ENCODE measurements around the gene FER1L5. TPM values are rescaled to one million over a fixed set of nuclear protein-coding genes. Genes with fewer than 3 reads are reported as not detected.

Gene FER1L5
- total and polyA plus RNA-seq, 9 of the 15 experiments (the other 6 are each of a cell fraction or from before 2014, with no cell fraction given), result 0.01 TPM; not detected in 6

DNA sequence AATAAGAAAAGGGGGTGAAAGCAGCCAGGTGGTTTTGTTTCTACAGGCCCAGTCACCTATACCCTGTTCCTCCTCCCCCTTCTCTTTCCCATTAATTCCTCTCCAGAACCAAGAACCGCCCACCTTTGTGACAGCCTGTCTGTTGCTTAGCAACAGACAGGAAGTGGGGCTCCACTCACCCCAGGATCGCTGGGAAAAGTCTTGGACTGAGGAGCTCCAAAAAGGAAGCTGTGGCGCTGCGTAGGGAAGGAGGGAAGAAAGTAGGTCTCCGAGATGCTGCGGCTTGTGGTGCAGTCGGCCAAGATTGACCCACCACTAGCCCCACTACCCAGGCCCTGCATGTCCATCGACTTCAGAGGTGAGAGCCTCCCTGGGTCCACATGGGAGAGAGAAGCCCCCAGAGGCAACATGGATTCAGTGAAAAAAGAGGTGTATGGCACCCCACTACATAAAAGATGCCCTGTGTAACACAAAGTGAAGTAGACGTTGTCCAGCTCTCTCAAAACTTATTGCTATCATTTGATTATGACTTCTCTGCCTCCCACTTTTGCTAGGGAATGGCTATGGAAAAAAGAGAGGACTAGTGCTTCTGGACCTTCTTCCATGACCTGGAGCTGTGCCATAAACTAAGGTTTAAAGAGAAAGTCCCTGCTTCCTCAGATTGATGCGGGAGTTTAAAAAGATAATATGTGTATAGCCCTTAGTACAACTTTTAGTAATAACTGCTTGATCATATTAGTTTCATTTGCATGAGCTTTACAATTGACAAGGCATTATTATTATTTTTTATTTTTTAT is at the start of gene FER1L5 (continued):
- TF ChIP-seq JUNB (CRISPR knock-in tag; conservative IDR thresholded peaks at IDR 0.05) (no peak), SRSF1 (IDR thresholded peaks at IDR 0.05; ENCODE audit: low read depth, low read length) (no peak), ZNF668 (CRISPR knock-in tag; IDR thresholded peaks at IDR 0.05) (no peak), SPI1 (IDR thresholded peaks at IDR 0.05; ENCODE audit: borderline replicate concordance, low read depth, low read length) (peak; percentile 31; the same call in 1 of the 2 replicates), PHTF2 (CRISPR knock-in tag; IDR thresholded peaks at IDR 0.05) (no peak), FOXA1 (IDR thresholded peaks at IDR 0.05; ENCODE audit: borderline replicate concordance) (no peak), KLF10 (CRISPR knock-in tag; IDR thresholded peaks at IDR 0.05) (no peak)
- TF ChIP-seq, protein P1, sequence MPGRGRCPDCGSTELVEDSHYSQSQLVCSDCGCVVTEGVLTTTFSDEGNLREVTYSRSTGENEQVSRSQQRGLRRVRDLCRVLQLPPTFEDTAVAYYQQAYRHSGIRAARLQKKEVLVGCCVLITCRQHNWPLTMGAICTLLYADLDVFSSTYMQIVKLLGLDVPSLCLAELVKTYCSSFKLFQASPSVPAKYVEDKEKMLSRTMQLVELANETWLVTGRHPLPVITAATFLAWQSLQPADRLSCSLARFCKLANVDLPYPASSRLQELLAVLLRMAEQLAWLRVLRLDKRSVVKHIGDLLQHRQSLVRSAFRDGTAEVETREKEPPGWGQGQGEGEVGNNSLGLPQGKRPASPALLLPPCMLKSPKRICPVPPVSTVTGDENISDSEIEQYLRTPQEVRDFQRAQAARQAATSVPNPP (IDR thresholded peaks at IDR 0.05; ENCODE audit: borderline replicate concordance, insufficient read depth, insufficient read length), result no peak
- TF ChIP-seq, protein P2, sequence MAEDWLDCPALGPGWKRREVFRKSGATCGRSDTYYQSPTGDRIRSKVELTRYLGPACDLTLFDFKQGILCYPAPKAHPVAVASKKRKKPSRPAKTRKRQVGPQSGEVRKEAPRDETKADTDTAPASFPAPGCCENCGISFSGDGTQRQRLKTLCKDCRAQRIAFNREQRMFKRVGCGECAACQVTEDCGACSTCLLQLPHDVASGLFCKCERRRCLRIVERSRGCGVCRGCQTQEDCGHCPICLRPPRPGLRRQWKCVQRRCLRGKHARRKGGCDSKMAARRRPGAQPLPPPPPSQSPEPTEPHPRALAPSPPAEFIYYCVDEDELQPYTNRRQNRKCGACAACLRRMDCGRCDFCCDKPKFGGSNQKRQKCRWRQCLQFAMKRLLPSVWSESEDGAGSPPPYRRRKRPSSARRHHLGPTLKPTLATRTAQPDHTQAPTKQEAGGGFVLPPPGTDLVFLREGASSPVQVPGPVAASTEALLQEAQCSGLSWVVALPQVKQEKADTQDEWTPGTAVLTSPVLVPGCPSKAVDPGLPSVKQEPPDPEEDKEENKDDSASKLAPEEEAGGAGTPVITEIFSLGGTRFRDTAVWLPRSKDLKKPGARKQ (CRISPR knock-in tag; IDR thresholded peaks at IDR 0.05), result no peak
- TF ChIP-seq, protein P3, sequence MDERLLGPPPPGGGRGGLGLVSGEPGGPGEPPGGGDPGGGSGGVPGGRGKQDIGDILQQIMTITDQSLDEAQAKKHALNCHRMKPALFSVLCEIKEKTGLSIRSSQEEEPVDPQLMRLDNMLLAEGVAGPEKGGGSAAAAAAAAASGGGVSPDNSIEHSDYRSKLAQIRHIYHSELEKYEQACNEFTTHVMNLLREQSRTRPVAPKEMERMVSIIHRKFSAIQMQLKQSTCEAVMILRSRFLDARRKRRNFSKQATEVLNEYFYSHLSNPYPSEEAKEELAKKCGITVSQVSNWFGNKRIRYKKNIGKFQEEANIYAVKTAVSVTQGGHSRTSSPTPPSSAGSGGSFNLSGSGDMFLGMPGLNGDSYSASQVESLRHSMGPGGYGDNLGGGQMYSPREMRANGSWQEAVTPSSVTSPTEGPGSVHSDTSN (CRISPR knock-in tag; IDR thresholded peaks at IDR 0.05; ENCODE audit: low read depth), result no peak
- TF ChIP-seq, protein P3 (tag; conservative IDR thresholded peaks at IDR 0.05; ENCODE audit: low read depth), result 0 out of 2 replicates have a peak, but pooled peaks have one; percentile 40
